AG09319 (cell line): ENCODE measurements around the gene AGRN.
"Not testable (repeated sequence)": the region's sequence is repeated elsewhere in the genome, so short reads cannot be mapped to it uniquely, and the experiment has no call there.

Experiments used
- DNase-seq: peaks from one replicate; pipeline ENCODE4 v3.0.0-alpha.2; 2010; ENCODE audit warnings: low read depth; ENCODE audit errors: extremely low read depth
- CTCF ChIP-seq: IDR thresholded peaks from 2 replicates; pipeline ENCODE4 v1.5.1; 2011; ENCODE audit warnings: low read depth, mild to moderate bottlenecking, inconsistent platforms, low read length, moderate library complexity

The AGRN gene

DNA sequence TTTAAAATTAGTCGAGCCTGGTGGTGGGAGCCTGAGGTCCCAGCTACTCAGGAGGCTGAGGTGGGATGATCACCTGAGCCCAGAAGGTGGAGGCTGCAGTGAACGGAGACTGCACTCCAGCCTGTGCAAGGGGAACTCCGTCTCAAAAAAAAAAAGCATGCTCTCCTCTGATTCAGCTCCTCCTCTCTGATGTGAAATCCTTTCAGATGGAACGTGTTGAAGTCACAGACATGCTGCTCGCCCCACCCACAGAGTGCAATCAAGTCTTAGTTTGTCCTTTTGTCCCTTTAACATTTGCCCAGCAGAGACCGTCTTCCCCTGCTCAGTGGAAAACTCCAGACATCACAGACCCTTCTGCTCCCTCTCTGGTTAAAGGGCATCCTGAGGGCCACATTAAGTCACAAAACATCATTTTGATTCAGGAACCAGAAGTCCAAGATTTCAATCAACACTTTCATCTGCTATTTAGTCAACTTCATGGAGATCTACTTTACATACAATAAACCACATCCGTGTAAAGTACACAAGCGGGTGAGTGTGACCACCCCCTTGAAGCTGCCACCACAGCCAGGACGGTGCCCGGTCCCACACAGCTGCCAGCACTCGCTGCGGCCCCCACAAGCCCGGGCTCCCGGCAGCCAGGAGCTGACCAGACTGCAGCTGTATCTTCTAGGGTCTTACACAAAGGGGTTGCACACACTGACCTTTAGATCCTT, 73.1 kb downstream of the AGRN start:
- no peak for TF ChIP-seq CTCF
- DNase-seq, result no peak

DNA sequence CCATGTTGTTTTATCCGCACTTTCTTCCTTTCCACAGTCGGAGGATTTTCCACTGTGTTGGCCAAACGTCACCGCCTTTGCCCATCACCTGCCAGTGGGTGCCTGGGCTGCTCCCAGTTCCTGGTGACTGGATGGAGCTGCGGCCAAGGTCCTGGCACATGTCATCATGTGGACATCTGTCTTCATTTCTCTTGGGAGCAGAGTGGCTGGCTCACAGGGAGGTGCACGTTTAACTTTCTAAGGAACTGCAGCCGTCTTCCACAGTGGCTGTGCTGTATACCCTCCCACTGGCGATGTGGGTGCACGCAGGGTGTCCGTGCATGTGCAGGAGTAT, 73.7 kb downstream of the AGRN start:
- TF ChIP-seq CTCF, result no peak
- DNase-seq, result no peak

DNA sequence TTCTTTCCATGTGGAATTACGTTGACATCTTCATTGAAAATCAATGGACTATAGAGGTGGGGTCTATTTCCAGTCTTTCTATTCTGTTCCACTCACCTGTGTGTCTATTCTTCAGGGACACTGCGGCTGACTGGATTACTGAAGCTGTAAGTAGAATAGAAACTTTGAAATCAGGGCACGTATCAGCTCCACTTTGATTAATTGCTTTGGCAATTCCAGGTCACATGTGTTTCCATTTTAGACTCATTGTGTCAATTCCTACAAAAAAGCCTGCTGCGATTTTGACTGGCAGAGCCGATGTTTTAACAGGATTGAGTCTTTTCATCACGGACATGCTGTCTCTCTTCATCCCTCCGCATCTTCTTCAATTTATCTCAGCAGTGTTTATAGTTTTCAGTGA, 75.1 kb downstream of the AGRN start:
- DNase-seq, result no peak
- no peak for TF ChIP-seq CTCF

- DNase-seq, result not testable (repeated sequence)
Measured at GRCh38 chr1:1096136-1096535, 76.2 kb downstream of the AGRN start.

DNA sequence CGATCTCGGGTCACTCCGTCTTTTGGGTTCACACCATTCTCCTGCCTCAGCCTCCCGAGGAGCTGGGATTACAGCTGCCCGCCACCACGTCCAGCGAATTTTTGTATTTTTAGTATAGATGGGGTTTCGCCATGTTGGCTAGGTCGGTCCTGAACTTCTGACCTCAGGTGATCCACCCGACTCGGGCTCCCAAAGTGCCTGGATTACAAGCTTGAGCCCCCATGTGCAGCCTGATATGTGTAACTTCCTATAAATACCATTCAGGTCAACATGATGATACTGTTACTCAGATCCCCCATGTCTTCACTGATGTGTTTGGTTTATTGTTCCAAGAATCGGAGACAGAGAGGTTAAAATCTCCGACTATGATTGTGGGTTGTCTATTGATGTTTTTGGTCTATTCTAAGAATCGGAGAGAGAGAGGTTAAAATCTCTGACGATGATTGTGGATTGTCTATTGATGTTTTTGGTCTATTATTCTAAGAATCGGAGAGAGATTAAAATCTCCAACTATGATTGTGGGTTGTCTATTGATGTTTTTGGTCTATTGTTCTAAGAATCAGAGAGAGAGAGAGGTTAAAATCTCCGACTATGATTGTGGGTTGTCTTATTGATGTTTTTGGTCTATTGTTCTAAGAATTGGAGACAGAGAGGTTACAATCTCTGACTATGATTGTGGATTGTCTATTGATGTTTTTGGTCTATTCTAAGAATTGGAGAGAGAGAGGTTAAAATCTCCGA, 78.9 kb downstream of the AGRN start:
- no peak for DNase-seq
- TF ChIP-seq CTCF, result no peak

DNA sequence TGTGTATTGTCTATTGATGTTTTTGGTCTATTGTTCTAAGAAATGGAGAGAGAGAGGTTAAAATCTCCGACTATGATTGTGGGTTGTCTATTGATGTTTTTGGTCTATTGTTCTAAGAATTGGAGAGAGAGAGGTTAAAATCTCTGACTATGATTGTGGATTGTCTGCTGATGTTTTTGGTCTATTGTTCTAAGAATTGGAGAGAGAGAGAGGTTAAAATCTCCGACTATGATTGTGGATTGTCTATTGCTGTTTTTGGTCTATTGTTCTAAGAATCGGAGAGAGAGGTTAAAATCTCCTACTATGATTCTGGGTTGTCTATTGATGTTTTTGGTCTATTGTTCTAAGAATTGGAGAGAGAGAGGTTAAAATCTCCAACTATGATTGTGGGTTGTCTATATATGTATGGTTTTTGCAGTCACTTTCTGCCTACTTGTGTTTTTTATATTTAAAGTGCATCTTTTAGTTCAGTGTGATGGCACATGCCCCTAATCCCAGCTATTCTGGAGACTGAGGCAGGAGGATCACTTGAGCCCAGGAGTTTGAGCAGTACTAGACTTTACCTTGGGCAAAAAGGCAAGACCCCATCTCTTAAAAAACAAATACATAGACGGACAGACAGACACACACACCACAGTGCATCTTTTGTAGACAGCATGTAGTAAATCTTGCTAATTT, 79.7 kb downstream of the AGRN start:
- TF ChIP-seq CTCF, result no peak
- no peak for DNase-seq

GRCh38 chr1:1100296-1100695, 80.4 kb downstream of the AGRN start:
- DNase-seq, result no peak
- TF ChIP-seq CTCF, result no peak
